ENCODE data around the gene MLH1.

DNA sequence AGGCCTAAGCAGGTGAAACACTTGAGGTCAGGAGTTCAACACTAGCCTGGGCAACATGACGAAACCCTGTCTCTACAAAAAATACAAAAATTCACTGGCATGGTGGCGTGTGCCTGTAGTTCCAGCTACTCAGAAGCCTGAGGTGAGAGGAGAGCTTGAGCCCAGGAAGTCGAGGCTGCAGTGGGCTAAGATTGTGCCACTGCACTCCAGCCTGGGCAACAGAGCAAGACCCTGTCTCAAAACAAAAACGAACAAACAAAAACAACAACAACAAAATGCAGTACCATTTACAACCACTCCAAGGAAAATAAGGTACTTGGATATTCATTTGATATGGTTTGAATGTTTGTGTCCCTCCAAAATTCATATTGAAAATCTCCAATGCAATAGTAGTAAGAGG is 32.8 kb upstream of the MLH1 start:
- TF ChIP-seq, protein P1, sequence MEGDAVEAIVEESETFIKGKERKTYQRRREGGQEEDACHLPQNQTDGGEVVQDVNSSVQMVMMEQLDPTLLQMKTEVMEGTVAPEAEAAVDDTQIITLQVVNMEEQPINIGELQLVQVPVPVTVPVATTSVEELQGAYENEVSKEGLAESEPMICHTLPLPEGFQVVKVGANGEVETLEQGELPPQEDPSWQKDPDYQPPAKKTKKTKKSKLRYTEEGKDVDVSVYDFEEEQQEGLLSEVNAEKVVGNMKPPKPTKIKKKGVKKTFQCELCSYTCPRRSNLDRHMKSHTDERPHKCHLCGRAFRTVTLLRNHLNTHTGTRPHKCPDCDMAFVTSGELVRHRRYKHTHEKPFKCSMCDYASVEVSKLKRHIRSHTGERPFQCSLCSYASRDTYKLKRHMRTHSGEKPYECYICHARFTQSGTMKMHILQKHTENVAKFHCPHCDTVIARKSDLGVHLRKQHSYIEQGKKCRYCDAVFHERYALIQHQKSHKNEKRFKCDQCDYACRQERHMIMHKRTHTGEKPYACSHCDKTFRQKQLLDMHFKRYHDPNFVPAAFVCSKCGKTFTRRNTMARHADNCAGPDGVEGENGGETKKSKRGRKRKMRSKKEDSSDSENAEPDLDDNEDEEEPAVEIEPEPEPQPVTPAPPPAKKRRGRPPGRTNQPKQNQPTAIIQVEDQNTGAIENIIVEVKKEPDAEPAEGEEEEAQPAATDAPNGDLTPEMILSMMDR (IDR thresholded peaks at IDR 0.05): no peak
- TF ChIP-seq POLR2A (IDR thresholded peaks at IDR 0.05): no peak
- TF ChIP-seq POLR2AphosphoS5 (IDR thresholded peaks at IDR 0.05): no peak
